Measurements from ENCODE around the gene RET. TPM values are rescaled to one million over a fixed set of nuclear protein-coding genes. Genes with fewer than 3 reads are reported as not detected.
"Not testable (repeated sequence)": the region's sequence is repeated elsewhere in the genome, so short reads cannot be mapped to it uniquely, and the experiment has no call there.

Gene RET
- polyA plus RNA-seq, 1 donor = 3.4 TPM

GRCh38 chr10:43134126-43134905, 57.4 kb downstream of the RET start:
- no peak for DNase-seq (ENCODE audit: low read depth)

GRCh38 chr10:43135064-43135463, 58.2 kb downstream of the RET start:
- no peak for DNase-seq (ENCODE audit: low read depth)

GRCh38 chr10:43135656-43136055, 58.8 kb downstream of the RET start:
- DNase-seq (ENCODE audit: low read depth) = no peak

GRCh38 chr10:43136432-43136831, 59.6 kb downstream of the RET start:
- DNase-seq (ENCODE audit: low read depth) = no peak

- DNase-seq (ENCODE audit: low read depth) = no peak
Measured at GRCh38 chr10:43136995-43137716, 60.3 kb downstream of the RET start.

GRCh38 chr10:43137717-43138020, 60.8 kb downstream of the RET start:
- DNase-seq (ENCODE audit: low read depth) = no peak

- peak; percentile 69 for DNase-seq (ENCODE audit: low read depth)
Measured at GRCh38 chr10:43138021-43138756, 61.3 kb downstream of the RET start, which contains the start of gene CSGALNACT2. TSS of gene CSGALNACT2 (plus strand) at chr10:43138445. CDS start at chr10:43155150, 16,705 bp downstream.

GRCh38 chr10:43138757-43139241, 61.9 kb downstream of the RET start:
- no peak for DNase-seq (ENCODE audit: low read depth)

- no peak for DNase-seq (ENCODE audit: low read depth)
Measured at GRCh38 chr10:43141421-43141820, 64.6 kb downstream of the RET start.

- DNase-seq (ENCODE audit: low read depth) = no peak
Measured at GRCh38 chr10:43145311-43145710, 68.4 kb downstream of the RET start.

GRCh38 chr10:43145936-43146335, 69.1 kb downstream of the RET start:
- DNase-seq (ENCODE audit: low read depth) = not testable (repeated sequence)

- DNase-seq (ENCODE audit: low read depth) = no peak
Measured at GRCh38 chr10:43151371-43151770, 74.5 kb downstream of the RET start.

- DNase-seq (ENCODE audit: low read depth) = peak; percentile 8
Measured at GRCh38 chr10:43153901-43154300, 77.0 kb downstream of the RET start.

- DNase-seq (ENCODE audit: low read depth) = no peak
Measured at GRCh38 chr10:43155221-43155620, 78.4 kb downstream of the RET start.

GRCh38 chr10:43155741-43156140, 78.9 kb downstream of the RET start:
- no peak for DNase-seq (ENCODE audit: low read depth)

- no peak for DNase-seq (ENCODE audit: low read depth)
Measured at GRCh38 chr10:43156590-43157341, 79.9 kb downstream of the RET start.

- DNase-seq (ENCODE audit: low read depth) = no peak
Measured at GRCh38 chr10:43158636-43159035, 81.8 kb downstream of the RET start.

- no peak for DNase-seq (ENCODE audit: low read depth)
Measured at GRCh38 chr10:43160046-43160920, 83.4 kb downstream of the RET start.

GRCh38 chr10:43160921-43161255, 84.0 kb downstream of the RET start:
- no peak for DNase-seq (ENCODE audit: low read depth)

GRCh38 chr10:43162604-43163003, 85.7 kb downstream of the RET start:
- no peak for DNase-seq (ENCODE audit: low read depth)
